WERI-Rb-1 (cell line): Measurements from ENCODE around the gene ZNF652.

Source experiments
- DNase-seq: peaks from one replicate; pipeline ENCODE4 v3.0.0-alpha.2; 2020
- H3K27ac ChIP-seq: fragments of 250-450 bp; sonication (Bioruptor Pico); 2 replicates; pipeline ENCODE4 v1.5.1; 2020; ENCODE audit warnings: mild to moderate bottlenecking, moderate library complexity
- H3K27me3 ChIP-seq: fragments of 250-450 bp; sonication (Bioruptor Pico); 2 replicates; pipeline ENCODE4 v1.5.1; 2021; ENCODE audit warnings: mild to moderate bottlenecking, low read depth, moderate library complexity; ENCODE audit not compliant: insufficient read depth, severe bottlenecking
- H3K36me3 ChIP-seq: fragments of 250-450 bp; sonication (Bioruptor Pico); 2 replicates; pipeline ENCODE4 v1.5.1; 2020; ENCODE audit warnings: mild to moderate bottlenecking, moderate library complexity
- H3K4me3 ChIP-seq: 2 replicates; pipeline ENCODE4 v1.5.1; 2011; ENCODE audit warnings: low read depth, mild to moderate bottlenecking, control low read depth, low read length
- H3K9me3 ChIP-seq: fragments of 250-450 bp; sonication (Bioruptor Pico); 2 replicates; pipeline ENCODE4 v1.5.1; 2021; ENCODE audit warnings: mild to moderate bottlenecking, moderate library complexity; ENCODE audit not compliant: severe bottlenecking
- TF ChIP-seq, protein P1 (sequence below): IDR thresholded peaks from 2 replicates; pipeline ENCODE4 v1.5.1; 2011; ENCODE audit warnings: low read depth, mild to moderate bottlenecking, control low read depth, inconsistent platforms, low read length

ZNF652 gene

DNA sequence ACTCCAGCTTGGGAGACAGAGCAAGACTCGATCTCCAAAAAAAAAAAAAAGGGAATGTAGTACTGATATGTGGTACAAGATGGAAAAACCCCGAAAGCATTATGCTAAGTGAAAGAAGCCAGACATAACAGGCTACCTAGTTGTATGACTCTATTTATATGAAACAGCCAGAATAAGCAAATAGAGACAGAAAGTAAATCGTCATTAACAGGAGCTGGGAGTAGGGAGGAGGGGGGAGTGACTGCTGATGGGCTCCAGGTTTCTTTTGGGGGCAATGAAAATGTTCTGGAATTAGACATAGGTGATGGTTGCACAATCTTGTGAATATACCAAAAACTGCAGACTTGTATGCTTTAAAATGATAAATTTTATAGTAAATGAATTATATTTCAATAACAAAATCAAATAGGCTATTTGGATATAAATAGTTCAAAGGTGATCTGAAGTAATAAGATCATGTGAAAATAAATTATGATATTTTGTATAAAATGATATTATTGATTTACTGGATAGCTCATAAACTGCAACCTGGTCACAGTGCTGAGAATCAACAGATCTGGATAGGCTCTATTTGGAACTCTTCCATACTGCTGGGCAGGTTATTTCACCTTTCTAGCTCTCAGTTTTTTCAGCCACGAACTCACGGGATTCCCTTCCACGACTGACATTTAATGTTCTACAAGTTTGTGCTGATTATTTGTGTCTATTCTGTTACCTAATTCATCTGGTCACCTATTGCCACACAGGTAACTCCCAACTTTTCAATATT, 27.1 kb downstream of the ZNF652 start:
- TF ChIP-seq, protein P1, sequence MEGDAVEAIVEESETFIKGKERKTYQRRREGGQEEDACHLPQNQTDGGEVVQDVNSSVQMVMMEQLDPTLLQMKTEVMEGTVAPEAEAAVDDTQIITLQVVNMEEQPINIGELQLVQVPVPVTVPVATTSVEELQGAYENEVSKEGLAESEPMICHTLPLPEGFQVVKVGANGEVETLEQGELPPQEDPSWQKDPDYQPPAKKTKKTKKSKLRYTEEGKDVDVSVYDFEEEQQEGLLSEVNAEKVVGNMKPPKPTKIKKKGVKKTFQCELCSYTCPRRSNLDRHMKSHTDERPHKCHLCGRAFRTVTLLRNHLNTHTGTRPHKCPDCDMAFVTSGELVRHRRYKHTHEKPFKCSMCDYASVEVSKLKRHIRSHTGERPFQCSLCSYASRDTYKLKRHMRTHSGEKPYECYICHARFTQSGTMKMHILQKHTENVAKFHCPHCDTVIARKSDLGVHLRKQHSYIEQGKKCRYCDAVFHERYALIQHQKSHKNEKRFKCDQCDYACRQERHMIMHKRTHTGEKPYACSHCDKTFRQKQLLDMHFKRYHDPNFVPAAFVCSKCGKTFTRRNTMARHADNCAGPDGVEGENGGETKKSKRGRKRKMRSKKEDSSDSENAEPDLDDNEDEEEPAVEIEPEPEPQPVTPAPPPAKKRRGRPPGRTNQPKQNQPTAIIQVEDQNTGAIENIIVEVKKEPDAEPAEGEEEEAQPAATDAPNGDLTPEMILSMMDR: no peak
- no peak overlapping the region for H3K27ac ChIP-seq
- no peak for DNase-seq
- no peaks in the 10 kb centered on the region for H3K9me3 ChIP-seq
- no peak overlapping the region for H3K4me3 ChIP-seq
- H3K27me3 ChIP-seq: no peaks in the 10 kb centered on the region
- H3K36me3 ChIP-seq: no peaks in the 10 kb centered on the region

DNA sequence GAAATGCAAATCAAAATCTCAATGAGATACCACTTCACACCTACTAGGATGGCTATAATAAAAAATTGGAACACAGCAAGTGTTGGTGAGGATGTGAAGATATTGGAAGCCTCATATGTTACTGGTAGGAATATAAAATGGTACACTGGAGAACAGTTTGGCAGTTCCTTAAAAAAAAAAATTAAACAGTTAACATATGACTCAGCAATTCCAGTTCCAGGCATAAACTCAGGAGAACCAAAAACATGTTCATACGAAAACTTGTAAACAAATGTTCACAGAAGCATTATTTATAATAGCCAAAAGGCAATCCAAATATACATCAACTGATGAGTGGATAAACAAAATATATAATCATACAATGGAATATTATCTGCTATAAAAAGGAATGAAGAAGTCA, 28.2 kb downstream of the ZNF652 start:
- Histone ChIP-seq H3K27ac (no peak overlapping the region), H3K9me3 (no peaks in the 10 kb centered on the region), H3K27me3 (no peaks in the 10 kb centered on the region), H3K36me3 (no peaks in the 10 kb centered on the region), H3K4me3 (no peak overlapping the region)
- TF ChIP-seq, protein P1: no peak
- no peak for DNase-seq

- H3K36me3 ChIP-seq: no peaks in the 10 kb centered on the region
- DNase-seq: no peak
These were observed 33.9 kb downstream of the ZNF652 start for GRCh38 chr17:49327835-49328784.

DNA sequence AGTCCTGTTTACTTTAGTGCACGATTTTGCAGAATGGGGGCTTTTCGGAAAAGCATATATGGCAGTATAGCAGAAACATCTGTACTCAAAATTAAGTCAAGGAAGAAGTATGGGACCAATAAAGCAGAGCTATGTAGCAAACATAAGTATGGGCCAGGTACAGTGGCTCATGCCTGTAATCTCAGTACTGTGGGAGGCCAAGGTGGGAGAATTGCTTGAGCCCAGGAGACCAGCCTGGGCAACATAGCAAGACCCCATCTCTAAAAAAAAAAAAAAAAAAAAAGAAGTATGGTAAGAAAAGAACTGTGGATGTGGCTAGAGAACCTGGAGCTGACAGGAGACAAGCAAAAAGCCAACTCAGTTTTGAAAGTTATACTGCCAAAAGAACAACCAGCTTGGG, 36.1 kb downstream of the ZNF652 start:
- TF ChIP-seq, protein P1: no peak
- DNase-seq: no peak
- Histone ChIP-seq H3K9me3 (no peaks in the 10 kb centered on the region), H3K27ac (no peak overlapping the region), H3K36me3 (no peaks in the 10 kb centered on the region), H3K27me3 (no peaks in the 10 kb centered on the region), H3K4me3 (no peak overlapping the region)

More at GRCh38 chr17:49327835-49328784, 33.9 kb downstream of the ZNF652 start:
- Histone ChIP-seq H3K27me3 (no peaks in the 10 kb centered on the region), H3K4me3 (no peak overlapping the region), H3K9me3 (no peaks in the 10 kb centered on the region), H3K27ac (no peak overlapping the region)
- TF ChIP-seq, protein P1: no peak

DNA sequence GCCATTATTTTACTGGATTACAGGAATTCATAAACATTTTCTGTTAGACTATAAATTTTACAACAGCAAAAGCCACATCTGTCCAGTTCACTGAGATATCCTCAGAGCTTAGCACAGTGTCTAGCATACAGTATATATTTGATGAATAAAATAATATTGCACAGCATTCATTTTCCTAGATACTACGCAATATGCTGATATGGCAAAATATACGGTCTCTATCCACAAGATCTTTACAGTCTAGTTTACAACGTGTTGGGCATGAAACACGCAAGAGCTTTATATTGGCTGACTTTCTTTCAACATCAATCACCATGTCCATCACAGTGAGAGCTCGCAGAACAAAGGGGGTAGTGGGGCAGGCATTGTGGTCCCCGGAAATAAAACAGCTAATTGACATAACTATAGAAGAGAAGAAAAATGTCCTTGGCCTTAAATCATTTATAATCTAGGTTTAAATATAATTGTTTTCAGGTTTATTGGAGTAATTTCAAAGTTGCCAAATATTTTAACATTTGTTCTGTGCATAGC, 43.5 kb downstream of the ZNF652 start:
- no peak overlapping the region for H3K27ac ChIP-seq
- no peaks in the 10 kb centered on the region for H3K27me3 ChIP-seq
- TF ChIP-seq, protein P1: no peak
- H3K4me3 ChIP-seq: no peak overlapping the region
- no peak for DNase-seq
- H3K9me3 ChIP-seq: no peaks in the 10 kb centered on the region
- peaks cover 12% of the 10 kb centered on the region for H3K36me3 ChIP-seq
